C4-2B (cell line): ENCODE data around the gene RPL29.
A peak's percentile ranks its signal among the peaks of the same experiment; 100 is the strongest.

Experiments
- H3K27ac ChIP-seq: fragments of 450-650 bp; 2 replicates; pipeline ENCODE4 v1.5.1; 2017
- ZFX ChIP-seq: fragments of 450-650 bp; IDR thresholded peaks from 2 replicates; pipeline ENCODE4 v1.6.1; 2017
- TF ChIP-seq, protein P1 (sequence below): fragments of 450-650 bp; conservative IDR thresholded peaks from 2 replicates; pipeline ENCODE4 v1.5.1; 2017; ENCODE audit warnings: mild to moderate bottlenecking

RPL29 gene

GRCh38 chr3:51997172-51997571 lies 1.5 kb upstream of the RPL29 start:
- TF ChIP-seq, protein P1, sequence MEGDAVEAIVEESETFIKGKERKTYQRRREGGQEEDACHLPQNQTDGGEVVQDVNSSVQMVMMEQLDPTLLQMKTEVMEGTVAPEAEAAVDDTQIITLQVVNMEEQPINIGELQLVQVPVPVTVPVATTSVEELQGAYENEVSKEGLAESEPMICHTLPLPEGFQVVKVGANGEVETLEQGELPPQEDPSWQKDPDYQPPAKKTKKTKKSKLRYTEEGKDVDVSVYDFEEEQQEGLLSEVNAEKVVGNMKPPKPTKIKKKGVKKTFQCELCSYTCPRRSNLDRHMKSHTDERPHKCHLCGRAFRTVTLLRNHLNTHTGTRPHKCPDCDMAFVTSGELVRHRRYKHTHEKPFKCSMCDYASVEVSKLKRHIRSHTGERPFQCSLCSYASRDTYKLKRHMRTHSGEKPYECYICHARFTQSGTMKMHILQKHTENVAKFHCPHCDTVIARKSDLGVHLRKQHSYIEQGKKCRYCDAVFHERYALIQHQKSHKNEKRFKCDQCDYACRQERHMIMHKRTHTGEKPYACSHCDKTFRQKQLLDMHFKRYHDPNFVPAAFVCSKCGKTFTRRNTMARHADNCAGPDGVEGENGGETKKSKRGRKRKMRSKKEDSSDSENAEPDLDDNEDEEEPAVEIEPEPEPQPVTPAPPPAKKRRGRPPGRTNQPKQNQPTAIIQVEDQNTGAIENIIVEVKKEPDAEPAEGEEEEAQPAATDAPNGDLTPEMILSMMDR: no peak
- no peak overlapping the region for H3K27ac ChIP-seq

DNA sequence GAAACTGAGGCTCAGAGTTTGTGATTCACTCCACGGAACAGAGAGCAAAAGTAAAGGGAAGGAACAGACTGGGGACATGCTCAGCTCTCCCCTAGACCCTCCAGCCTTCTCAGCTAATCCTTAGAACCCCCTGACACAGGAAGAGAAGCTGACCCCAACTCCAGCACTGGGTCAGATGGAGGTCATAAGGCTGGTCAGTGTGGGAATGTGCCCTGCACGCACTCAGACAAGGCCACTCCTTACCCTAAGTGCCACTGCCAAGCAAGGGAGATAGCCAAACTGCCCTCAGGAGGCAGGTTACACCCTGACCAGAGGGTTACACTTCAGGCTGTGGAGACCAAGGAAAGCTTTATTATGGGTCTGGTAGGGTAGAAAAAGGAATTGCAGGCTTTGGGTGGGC lies 1.2 kb downstream of the RPL29 start:
- TF ChIP-seq ZFX: no peak
- TF ChIP-seq, protein P1: no peak
- H3K27ac ChIP-seq: peak overlapping the region; percentile 93

DNA sequence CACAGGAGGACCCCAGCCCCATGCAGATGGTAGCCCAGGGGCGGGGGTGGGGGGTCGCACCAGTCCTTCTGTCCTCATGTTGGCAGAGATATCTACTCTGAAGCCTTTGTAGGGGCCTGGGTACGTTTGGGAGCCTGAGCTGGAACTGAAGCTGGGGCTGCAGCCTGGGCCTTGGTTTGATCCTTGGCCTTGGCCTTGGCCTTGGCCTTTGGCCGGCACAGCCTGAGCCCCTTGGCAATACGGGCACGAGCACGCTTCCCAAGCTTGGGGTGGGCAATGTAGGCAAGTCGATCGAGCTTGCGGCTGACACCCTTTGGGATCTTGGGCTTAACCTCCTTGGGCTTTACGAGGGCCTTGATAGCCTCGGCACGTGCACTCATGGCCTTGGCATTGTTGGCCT lies 2.0 kb downstream of the RPL29 start:
- H3K27ac ChIP-seq: peak overlapping the region; percentile 93; the same call in 1 of the 2 replicates

DNA sequence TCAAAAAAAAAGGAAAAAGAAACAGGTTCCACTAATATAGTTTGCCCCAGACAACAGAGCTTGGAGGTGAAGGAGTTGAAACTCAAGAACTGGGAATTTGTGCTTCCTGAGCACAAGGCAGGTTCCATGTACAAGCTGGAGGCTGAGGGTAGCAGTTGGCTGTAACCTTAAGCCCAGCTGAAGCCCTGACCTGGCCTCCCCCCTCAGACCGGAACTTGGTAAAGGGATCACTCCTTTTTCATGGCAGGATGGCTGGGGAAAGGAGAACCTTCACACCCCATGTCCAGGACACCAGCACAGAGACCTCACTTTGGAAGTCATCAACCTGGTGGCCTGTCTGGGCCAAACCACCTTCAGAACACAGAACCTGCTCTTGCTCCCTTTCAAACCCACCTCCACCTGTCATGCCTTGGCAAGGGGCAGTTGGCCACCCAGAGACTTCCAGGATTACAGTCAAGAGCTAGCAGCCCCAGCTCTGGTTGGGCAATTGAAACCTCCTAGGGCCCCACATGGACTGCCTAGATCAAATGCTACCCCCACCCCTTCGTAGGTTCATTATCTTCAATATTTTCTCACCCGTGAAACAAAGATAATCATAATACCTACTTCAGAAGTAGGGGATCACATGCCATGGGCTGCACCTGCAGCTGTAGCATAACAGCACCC lies 3.5 kb downstream of the RPL29 start:
- TF ChIP-seq ZFX: no peak
- TF ChIP-seq, protein P1: no peak
- no peak overlapping the region; the same call in 1 of the 2 replicates for H3K27ac ChIP-seq

DNA sequence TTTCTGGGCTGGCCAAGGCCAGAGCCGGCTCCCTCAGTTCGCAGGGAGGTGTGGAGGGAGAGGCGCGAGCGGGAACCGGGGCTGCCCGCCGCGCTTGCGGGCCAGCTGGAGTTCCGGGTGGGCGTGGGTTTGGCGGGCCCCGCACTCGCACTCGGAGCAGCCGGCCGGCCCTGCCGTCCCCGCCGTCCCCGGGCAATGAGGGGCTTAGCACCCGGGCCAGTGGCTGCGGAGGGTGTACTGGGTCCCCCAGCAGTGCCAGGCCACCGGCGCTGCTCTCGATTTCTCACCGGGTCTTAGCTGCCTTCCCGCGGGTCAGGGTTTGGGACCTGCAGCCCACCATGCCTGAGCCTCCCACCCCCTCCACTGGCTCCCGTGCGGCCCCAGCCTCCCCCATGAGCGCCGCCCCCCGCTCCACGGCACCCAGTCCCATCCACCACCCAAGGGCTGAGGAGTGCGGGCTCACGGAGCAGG lies 5.2 kb downstream of the RPL29 start:
- H3K27ac ChIP-seq: peak overlapping the region; percentile 23; the same call in 1 of the 2 replicates

DNA sequence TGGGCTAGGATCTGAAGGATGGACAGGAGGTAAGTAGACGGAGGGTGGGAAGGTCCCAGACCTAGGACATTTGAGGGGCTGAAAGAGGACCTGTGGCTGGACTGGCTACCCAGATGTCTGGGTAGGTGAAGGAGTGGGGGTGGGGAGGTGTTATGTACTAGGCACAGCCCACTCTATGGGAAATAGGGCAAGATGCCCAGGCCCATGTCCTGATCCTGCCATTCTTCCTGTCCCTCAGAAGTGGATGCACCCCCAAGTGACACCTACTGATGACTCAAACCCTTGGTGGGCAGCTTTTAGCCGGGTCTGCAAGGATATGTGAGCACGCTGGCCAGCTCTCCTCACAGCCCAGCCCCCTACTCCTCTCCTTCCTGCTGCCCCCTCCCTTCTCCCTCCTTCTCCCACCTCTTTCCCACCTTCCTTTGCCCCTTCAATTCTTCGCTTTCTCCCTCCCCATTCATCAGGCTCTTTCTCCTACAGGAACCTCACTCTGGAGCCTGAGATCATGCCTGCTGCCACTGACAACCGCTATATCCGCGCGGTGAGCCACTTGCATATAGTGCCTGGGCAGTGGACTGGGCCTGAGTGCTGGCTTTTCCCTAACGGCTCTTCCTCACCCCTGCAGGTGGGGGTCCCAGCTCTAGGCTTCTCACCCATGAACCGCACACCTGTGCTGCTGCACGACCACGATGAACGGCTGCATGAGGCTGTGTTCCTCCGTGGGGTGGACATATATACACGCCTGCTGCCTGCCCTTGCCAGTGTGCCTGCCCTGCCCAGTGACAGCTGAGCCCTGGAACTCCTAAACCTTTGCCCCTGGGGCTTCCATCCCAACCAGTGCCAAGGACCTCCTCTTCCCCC lies 7.2 kb downstream of the RPL29 start:
- no peak overlapping the region for H3K27ac ChIP-seq
- TF ChIP-seq, protein P1: no peak
- no peak for TF ChIP-seq ZFX

GRCh38 chr3:51987568-51987967 lies 8.1 kb downstream of the RPL29 start:
- H3K27ac ChIP-seq: no peak overlapping the region
- TF ChIP-seq, protein P1: no peak
- TF ChIP-seq ZFX: no peak

- TF ChIP-seq ZFX: no peak
- TF ChIP-seq, protein P1: no peak
- H3K27ac ChIP-seq: no peak overlapping the region
These were observed 9.4 kb downstream of the RPL29 start for GRCh38 chr3:51986010-51986947.
